ENCODE results near the gene DPP6.

DNA sequence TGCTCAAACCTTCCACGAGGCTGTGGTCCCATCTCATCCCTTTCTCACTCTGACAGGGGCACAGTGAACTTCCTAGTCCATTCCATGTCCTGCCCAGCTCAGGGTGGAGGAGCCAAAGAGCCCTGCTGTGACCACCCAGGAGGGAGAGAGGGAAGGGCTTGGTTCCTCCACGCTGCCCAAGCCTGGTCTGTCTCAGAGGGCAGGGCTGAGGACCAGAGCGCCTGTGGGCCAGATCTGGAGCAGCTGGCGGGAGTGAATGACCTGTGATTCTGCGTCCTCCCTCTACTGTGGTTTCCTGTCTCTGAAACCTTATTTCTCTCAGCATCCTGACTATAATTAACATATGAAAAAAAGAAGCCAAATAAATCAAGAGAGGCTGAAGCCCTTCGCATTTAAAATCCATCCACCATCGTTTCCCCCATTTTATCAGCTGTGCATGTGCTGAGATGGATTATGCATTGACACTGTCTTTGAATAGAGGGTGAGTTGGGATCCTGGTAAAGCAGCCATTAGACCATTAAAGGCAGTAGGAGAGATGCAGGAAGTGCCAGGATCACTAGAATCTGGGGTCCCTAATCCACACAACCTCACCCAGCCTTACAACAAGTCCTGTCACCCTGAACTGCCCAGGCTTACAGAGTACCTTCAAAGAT is 165.6 kb downstream of the DPP6 start:
- TF ChIP-seq SP1 (IDR thresholded peaks at IDR 0.05) (no peak), TARDBP (IDR thresholded peaks at IDR 0.05) (no peak), NFRKB (IDR thresholded peaks at IDR 0.05) (no peak), ARNT (IDR thresholded peaks at IDR 0.05) (no peak), LEF1 (IDR thresholded peaks at IDR 0.05; ENCODE audit: borderline replicate concordance) (no peak), FOXM1 (IDR thresholded peaks at IDR 0.05; ENCODE audit: borderline replicate concordance) (no peak), ELF4 (IDR thresholded peaks at IDR 0.05) (no peak), BHLHE40 (IDR thresholded peaks at IDR 0.05; ENCODE audit: borderline replicate concordance) (no peak), ZNF384 (IDR thresholded peaks at IDR 0.05) (no peak), CTBP1 (IDR thresholded peaks at IDR 0.05; ENCODE audit: borderline replicate concordance) (no peak), FOXA1 (IDR thresholded peaks at IDR 0.05) (no peak), FOXK2 (IDR thresholded peaks at IDR 0.05) (no peak)

Measured in HEK293T (cell line).